HG03565 (cell line): ENCODE results near the gene TTI1.

ENCODE experiments used
- ATAC-seq: cut with Tn5 transposase; IDR thresholded peaks from one replicate; pipeline ENCODE4 v1.9.1; 2021; ENCODE audit warnings: mild to moderate bottlenecking, moderate library complexity; ENCODE audit not compliant: unreplicated experiment

Gene TTI1

GRCh38 chr20:37939701-37940560 is 93.3 kb downstream of the TTI1 start:
- no peak for ATAC-seq

DNA sequence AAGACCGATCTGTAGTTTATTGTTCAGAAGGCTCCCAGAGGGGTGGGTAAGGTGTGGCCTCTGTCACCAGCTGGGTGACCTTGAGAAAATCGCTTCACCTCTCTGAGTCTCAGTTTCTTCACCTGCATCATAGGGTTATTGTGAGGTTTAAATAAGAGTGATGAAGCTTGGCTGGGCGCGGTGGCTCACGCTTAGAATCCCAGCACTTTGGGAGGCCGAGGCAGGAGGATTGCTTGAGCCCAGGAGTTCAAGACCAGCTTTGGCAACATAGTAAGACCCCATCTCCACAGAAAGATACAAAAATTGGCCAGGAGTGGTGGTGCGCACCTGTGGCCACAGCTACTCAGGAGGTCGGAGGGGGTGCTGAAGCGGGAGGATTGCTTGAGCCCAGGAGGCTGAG is 94.3 kb downstream of the TTI1 start:
- no peak for ATAC-seq

- ATAC-seq, result no peak
These were observed 95.0 kb downstream of the TTI1 start for GRCh38 chr20:37938181-37938750.

GRCh38 chr20:37937686-37938085 is 95.6 kb downstream of the TTI1 start:
- no peak for ATAC-seq

DNA sequence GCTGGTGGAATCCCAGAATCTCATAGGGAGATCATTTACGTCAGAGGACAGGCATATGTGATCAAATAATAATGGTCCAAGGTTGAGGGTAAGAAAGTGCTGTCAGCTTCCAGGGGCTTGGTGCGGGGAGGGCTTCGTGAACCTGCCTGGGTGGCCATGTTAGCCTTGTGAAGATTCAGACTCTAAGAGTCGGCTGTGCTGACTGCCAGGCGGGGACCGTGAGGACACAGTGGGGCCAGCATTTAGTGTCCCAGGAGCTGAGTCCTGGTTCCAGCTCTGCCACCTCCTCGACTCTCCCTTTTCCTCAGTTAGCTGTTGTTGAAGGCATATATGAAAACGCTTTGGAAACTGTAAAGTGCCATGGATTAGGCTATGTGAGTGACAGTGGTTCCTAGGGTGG is 96.8 kb downstream of the TTI1 start:
- no peak for ATAC-seq

- no peak for ATAC-seq
These were observed 97.2 kb downstream of the TTI1 start for GRCh38 chr20:37936041-37936440.

GRCh38 chr20:37935435-37935834 is 97.8 kb downstream of the TTI1 start:
- ATAC-seq, result no peak

DNA sequence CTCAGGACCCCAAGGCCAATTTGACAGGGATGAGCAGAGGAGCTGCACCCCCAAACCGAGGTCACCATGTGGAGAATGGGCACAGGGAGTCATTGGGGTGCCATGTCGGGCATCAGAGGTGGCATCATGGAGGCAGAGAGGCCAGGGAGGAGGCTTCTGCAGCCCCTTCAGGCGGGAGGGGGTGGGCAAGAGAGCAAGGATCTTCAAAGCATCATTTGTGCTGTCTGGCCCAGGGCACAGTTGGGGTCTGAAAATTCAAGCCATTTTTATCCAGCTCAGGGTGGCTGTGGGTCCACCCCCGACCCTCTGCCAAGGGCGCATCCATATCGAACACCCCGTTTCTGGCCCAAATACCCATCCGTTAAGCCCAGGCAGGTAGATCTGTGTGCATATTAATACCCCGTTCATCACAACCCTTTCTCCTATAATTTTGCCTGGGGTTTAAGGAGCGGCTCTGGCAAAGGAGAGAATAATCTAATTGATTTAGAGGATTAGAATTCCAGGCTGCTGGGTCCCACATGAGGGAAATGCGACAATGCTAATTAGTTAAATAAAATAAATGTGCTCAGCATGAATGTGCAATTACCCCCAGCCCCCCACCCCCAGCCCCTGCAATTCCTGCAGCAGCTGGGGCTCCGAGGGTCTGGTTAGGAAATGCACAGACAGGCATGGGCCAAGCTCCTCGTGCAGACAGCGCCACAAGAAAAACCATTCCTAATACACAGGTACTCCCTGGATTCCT is 98.5 kb downstream of the TTI1 start:
- no peak for ATAC-seq

- no peak for ATAC-seq
These were observed 99.2 kb downstream of the TTI1 start for GRCh38 chr20:37933786-37934633.
